Activated T-helper 17 cell treated with anti-CD3 and anti-CD28 coated beads, Interleukin-2, amount 50 U/mL, for 72 hours (primary cell): ENCODE measurements around the gene ARL8B. TPM values are rescaled to one million over a fixed set of nuclear protein-coding genes. Genes with fewer than 3 reads are reported as not detected.

Experiments used
- ATAC-seq: fragments of 150-1000 bp; cut with Tn5 transposase; replicated peaks from 2 replicates; pipeline ENCODE4 v1.10.0; 2021; ENCODE audit warnings: mild to moderate bottlenecking, moderate library complexity
- H3K27ac Mint-ChIP-seq: one replicate; pipeline ENCODE4 v1.8.0; 2022; ENCODE audit warnings: mixed read lengths
- H3K27me3 Mint-ChIP-seq: one replicate; pipeline ENCODE4 v1.8.0; 2022; ENCODE audit warnings: mixed read lengths
- H3K36me3 Mint-ChIP-seq: one replicate; pipeline ENCODE4 v1.8.0; 2022; ENCODE audit warnings: low read depth, mild to moderate bottlenecking, mixed read lengths
- H3K4me1 Mint-ChIP-seq: one replicate; pipeline ENCODE4 v1.8.0; 2022; ENCODE audit warnings: mixed read lengths
- H3K4me3 Mint-ChIP-seq: one replicate; pipeline ENCODE4 v1.8.0; 2022; ENCODE audit warnings: mild to moderate bottlenecking, mixed read lengths
- H3K9me3 Mint-ChIP-seq: one replicate; pipeline ENCODE4 v1.8.0; 2022; ENCODE audit warnings: mixed read lengths
- total RNA-seq, 2 donors: library from RNA; stranded (reverse); gene quantifications; one replicate each; pipeline ENCODE4 v1.2.3, GENCODE V29; 2022

The ARL8B gene
- total RNA-seq, 2 donors from 2014 or later: 48.2 to 60.9 TPM

DNA sequence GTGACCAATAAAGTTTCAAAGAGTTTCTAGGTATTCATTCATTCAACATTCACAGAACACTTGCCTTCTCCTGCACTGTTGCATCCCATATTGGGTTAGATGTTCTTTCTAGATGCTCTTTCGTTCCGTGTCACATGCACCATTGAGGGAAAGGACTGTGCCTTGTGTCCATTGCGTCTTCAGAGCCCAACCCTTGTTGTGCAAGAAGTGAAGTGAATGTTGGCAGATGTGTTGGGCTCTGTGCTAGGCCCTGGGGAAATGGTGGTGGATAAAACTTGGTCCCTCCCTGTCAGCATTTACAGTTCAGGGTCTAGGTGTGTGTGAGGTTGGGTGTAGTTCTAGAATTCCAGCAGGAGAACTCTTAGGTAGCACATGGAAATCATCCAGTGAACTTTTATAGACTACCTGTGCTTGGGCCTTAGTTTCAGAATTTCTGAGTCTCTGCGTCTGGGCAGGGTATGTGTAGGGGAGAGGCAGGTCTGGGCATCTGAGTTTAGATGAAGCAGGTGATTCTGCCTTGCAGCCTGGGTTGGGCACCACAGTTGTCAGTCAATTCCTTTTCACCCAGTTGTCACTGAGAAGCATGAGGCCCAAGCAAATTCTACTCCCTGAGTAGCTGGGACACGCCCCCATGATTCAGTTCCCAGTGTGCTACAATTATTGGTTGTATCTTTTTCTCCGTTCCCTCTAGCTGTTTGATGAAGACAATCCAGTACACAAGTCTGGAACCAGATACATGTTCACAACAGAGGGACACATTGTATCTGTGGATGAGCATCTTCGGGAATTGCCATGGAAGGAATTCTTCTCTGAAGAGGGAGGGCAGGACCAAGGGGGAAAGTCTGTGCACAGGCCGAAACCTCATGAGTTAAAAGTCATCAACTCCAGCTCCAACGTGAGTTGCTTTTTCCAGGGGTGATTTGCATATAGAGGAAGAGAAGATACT lies 90.8 kb downstream of the ARL8B start:
- peak; percentile 43 for ATAC-seq
- peak overlapping the region; percentile 77 for H3K27ac Mint-ChIP-seq
- H3K4me3 Mint-ChIP-seq: no peak overlapping the region
- no peaks in the 10 kb centered on the region for H3K27me3 Mint-ChIP-seq
- no peaks in the 10 kb centered on the region for H3K9me3 Mint-ChIP-seq
- H3K36me3 Mint-ChIP-seq: peaks cover 100% of the 10 kb centered on the region
- peaks cover 35% of the 10 kb centered on the region for H3K4me1 Mint-ChIP-seq

DNA sequence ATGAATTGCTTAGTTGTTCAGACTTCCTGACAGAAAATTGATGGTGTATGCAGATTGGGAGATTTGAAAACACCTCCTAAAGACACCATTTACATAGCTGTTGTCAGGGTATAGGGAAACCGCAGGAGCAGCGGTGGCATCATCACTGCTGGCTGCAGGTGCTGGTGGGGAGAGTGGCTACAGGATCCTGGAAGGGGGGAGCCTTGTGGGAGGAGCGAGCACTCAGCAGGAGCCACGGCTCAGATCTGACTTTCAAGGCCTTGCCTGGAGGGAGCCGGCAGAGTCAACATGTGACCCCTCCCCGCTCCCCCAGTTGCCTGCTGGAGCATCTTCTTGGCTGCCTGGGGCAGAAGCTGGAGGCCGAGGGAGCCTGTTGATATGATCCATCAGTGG lies 91.5 kb downstream of the ARL8B start:
- peak; percentile 39 for ATAC-seq
- H3K9me3 Mint-ChIP-seq: no peaks in the 10 kb centered on the region
- H3K4me3 Mint-ChIP-seq: no peak overlapping the region
- peaks cover 30% of the 10 kb centered on the region for H3K4me1 Mint-ChIP-seq
- H3K27ac Mint-ChIP-seq: peak overlapping the region; percentile 74
- H3K36me3 Mint-ChIP-seq: peaks cover 100% of the 10 kb centered on the region
- H3K27me3 Mint-ChIP-seq: no peaks in the 10 kb centered on the region

DNA sequence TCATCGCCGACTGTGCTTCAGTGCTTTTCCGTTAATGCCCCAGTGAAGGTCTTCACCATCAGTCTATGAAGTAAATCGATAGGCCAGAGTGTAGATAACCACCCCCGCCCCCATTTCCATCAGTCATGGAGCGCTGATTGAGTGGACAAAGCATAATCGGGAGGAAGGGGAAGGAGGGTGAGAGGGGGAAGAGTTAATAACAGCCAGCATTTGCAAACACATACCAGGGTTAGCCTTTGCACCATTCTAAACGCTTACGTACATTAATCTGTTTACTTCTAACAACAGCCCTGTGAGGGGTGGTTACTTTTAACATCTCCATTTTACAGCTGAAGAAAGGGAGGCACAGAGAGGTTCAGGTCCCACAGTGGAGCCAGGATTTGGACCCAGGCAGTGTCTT lies 92.3 kb downstream of the ARL8B start:
- no peak for ATAC-seq
- Mint-ChIP-seq H3K27me3 (no peaks in the 10 kb centered on the region), H3K9me3 (no peaks in the 10 kb centered on the region), H3K4me3 (no peak overlapping the region), H3K27ac (peak overlapping the region; percentile 74), H3K4me1 (peaks cover 30% of the 10 kb centered on the region), H3K36me3 (peaks cover 100% of the 10 kb centered on the region)

DNA sequence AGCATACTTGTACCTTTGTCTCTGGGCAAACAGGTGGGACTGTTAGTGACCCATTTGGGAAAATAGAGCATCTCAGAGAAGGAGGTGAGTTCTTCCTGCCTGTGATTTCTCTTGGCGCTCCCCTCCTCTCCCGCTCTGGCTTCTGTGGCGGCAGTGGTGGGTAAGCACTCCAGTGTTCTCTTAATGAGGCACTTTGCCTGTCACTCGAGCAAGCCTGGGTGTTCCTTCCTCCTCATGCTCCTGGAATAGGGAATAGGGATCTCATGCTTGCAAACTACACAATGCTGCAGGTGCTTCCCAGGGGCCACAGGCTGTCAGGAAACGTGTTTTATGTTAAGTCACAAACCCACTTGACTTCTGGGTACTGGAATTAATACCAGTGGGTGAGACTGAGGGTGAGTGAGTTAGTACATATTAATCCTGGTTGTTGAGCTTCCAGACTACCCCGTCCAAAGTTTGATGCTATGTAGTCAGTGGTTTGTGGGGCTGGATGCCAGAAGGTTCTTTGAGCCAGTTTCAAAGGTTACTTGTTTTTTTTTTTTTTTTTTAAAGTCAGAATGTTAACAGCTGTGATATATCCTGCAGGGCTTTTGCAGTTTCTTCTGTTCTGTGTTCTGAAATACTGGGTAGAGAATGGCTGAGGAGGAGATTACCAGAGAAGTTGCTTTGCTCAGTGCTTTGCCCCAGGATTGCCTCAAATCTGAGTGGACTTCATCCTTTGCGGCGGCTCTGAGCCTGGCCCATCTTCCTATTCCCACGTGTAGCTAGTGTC lies 95.9 kb downstream of the ARL8B start:
- Mint-ChIP-seq H3K27me3 (no peaks in the 10 kb centered on the region), H3K4me1 (peaks cover 19% of the 10 kb centered on the region), H3K9me3 (no peaks in the 10 kb centered on the region), H3K36me3 (peaks cover 86% of the 10 kb centered on the region), H3K27ac (peak overlapping the region; percentile 48), H3K4me3 (no peak overlapping the region)
- no peak for ATAC-seq

DNA sequence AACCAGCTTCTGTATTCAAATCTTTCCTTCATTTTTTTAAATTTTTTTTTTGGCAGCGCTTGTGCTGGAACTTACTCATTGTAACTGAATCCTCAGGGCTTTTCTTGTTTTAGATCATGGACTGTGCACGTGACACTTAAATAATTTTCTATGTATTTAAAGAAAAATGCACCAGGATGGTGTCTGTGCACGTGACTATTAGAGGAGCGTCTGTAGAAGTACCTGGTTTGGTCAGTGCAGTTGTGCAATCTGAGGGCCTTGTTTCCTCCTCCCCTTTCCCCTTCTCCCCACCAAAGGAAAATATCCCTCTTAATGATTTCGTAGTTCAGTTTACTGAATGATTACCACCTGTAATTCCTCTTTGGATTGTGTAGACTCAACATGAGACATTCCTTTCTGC lies 96.7 kb downstream of the ARL8B start:
- peak overlapping the region; percentile 48 for H3K27ac Mint-ChIP-seq
- no peaks in the 10 kb centered on the region for H3K9me3 Mint-ChIP-seq
- H3K4me3 Mint-ChIP-seq: no peak overlapping the region
- ATAC-seq: no peak
- H3K4me1 Mint-ChIP-seq: peaks cover 12% of the 10 kb centered on the region
- H3K27me3 Mint-ChIP-seq: no peaks in the 10 kb centered on the region
- H3K36me3 Mint-ChIP-seq: peaks cover 78% of the 10 kb centered on the region

DNA sequence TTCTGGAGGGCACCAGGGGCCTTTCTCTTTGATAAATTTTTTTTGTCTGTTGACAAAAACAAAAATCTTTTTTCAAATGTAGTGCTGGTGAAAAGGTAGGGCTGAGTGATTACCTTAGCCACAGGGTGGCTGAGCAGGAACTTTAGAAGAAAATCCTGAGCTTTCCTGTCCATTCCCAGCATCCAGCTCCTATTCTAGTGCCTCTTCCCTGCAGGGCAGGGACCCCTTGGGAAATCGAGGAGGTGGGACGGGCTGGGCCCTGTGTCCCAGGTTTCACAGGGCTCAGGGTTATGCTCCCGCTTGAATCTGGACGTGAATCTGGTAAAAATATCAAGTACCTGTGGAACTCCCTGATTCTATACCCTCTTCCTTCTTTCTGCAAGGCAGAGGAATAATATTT lies 97.1 kb downstream of the ARL8B start:
- Mint-ChIP-seq H3K27me3 (no peaks in the 10 kb centered on the region), H3K4me1 (peaks cover 12% of the 10 kb centered on the region), H3K27ac (no peak overlapping the region), H3K4me3 (no peak overlapping the region), H3K9me3 (no peaks in the 10 kb centered on the region), H3K36me3 (peaks cover 74% of the 10 kb centered on the region)
- no peak for ATAC-seq

DNA sequence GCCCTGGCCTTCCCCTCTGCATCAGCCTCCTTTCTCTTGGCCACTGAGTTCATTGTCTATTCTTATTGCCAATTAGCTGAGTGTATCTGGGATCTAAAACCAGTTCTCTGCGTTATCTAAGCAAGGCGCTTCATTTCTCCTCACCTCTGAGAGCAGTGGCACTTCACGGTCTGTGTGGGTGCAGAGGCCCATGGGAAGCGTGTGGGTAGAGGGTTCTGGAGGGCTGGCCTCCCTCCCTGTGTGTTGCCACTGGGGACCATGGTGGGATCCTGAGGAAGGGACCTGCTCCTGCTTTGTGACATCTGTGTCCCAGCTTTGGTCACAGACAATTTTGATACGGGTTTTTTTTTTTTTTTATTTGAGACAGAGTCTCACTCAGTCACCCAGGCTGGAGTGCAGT lies 98.1 kb downstream of the ARL8B start:
- peak overlapping the region; percentile 37 for H3K27ac Mint-ChIP-seq

DNA sequence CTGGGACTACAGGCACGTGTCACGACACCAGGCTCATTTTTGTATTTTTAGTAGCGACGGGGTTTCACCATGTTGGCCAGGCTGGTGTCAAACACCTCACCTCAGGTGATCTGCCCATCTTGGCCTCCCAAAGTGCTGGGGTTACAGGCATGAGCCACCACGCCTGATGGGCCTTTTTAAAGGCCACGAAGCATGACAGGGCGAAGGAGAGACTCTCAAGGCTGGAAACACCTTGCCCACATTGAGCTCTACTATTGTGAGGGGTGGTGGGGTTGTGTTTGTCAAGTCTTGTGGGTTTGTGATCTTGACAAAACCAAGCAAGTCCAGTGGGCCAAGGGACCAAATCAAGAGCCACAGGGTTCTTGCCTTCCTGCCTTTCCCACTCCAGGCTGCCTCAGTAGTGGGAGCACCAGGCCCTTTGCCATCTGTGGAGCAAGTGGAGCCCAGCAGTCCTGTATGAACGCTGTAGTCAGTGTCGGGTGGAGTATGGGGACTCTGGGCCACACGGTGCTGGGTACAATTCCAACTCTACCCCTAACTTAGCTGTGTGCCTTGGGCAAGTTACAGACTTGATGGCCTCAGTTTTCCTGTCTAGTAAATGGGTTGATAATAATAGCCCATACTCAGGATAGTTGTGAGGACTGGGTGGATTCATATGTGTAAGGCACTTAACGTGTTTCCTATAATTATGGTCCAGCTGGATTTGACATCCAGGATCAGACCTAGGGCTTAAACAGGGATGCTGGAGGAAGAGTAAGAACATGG lies 98.8 kb downstream of the ARL8B start:
- peak overlapping the region; percentile 8 for H3K27ac Mint-ChIP-seq
- H3K4me1 Mint-ChIP-seq: peaks cover 8% of the 10 kb centered on the region
- H3K4me3 Mint-ChIP-seq: no peak overlapping the region
- ATAC-seq: peak; percentile 42
- H3K27me3 Mint-ChIP-seq: no peaks in the 10 kb centered on the region
- H3K36me3 Mint-ChIP-seq: peaks cover 58% of the 10 kb centered on the region
- H3K9me3 Mint-ChIP-seq: no peaks in the 10 kb centered on the region

More for the DNA sequence above, 98.1 kb downstream of the ARL8B start:
- peak; percentile 48 for ATAC-seq
- H3K4me1 Mint-ChIP-seq: peaks cover 8% of the 10 kb centered on the region
- no peak overlapping the region for H3K4me3 Mint-ChIP-seq
- H3K36me3 Mint-ChIP-seq: peaks cover 64% of the 10 kb centered on the region
- H3K9me3 Mint-ChIP-seq: no peaks in the 10 kb centered on the region
- H3K27me3 Mint-ChIP-seq: no peaks in the 10 kb centered on the region

DNA sequence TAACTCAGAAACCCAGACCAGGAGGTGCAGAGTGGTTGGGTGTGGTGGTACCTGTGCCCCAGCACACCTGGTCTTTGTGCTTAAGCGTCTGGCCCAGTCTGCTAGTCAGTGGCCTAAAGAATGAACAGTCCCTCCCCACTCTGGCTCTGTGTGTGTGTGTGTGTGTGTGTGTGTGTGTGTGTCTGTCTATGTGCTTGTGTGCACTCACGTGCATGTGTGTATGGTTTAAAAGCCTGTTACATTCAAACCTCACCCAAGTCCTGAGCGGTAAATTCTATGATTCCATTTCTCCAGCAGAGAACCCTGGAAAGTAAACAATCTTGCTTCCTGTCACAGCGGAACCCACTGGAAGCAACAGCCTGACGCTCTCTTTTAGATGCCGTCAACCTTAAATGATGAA lies 99.6 kb downstream of the ARL8B start:
- Mint-ChIP-seq H3K36me3 (peaks cover 49% of the 10 kb centered on the region), H3K9me3 (no peaks in the 10 kb centered on the region), H3K4me1 (peaks cover 6% of the 10 kb centered on the region), H3K27ac (peak overlapping the region; percentile 8), H3K4me3 (no peak overlapping the region), H3K27me3 (no peaks in the 10 kb centered on the region)
- no peak for ATAC-seq

DNA sequence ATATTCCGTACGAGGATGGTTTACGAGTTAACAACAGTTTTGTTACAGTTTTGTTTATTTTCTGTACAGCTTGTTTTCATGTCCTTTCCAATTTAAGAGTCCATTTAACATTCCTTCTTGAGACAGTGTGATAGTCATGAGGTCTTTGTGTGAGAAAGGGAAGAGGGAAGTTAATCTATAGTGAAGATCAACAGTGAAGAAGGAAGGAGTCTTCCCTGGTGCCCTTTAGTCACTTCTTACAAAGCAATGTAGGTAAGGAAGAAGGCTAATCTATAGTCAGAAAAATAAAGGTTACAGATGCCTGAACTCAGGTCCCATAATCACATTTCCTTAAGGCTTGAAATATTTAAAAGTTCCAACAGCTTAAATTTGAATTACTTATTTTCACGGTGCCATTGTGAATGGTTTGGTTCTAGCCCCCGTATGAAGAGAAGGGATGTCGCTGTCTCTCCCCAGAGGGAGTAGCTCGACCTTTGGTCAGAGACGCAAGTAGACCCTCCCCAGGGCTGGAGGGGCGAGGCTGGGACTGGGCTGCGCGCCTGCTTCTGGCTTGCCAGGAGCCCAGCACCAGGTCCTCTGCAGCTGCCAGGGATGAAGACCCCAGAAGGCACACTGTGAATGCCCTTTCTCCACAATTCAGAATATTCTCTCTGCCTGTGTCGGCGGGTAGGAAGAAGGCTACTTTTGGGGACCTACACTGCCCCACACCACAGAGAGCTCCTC lies 100.4 kb downstream of the ARL8B start:
- Mint-ChIP-seq H3K4me1 (peaks cover 3% of the 10 kb centered on the region), H3K27ac (peak overlapping the region; percentile 8), H3K4me3 (no peak overlapping the region), H3K36me3 (peaks cover 42% of the 10 kb centered on the region), H3K27me3 (no peaks in the 10 kb centered on the region), H3K9me3 (no peaks in the 10 kb centered on the region)
- ATAC-seq: no peak

DNA sequence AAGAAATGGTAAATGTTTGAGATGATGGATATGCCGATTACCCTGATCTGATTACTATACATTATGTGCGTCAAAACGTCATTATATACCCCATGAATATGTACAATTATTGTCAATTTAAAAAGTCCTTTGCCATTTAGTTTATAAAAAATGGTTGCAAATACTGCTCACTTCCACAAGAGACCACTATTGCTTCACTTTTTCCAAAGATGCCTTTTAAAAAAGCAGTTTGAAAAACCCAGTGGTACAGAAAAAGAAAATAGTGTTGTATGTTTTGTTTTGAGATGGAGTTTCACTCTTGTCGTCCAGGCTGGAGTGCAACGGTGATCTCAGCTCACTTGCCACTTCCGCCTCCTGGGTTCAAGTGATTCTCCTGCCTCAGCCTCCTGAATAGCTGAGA lies 104.7 kb downstream of the ARL8B start:
- Mint-ChIP-seq H3K27ac (no peak overlapping the region), H3K4me3 (no peak overlapping the region)
- no peak for ATAC-seq

DNA sequence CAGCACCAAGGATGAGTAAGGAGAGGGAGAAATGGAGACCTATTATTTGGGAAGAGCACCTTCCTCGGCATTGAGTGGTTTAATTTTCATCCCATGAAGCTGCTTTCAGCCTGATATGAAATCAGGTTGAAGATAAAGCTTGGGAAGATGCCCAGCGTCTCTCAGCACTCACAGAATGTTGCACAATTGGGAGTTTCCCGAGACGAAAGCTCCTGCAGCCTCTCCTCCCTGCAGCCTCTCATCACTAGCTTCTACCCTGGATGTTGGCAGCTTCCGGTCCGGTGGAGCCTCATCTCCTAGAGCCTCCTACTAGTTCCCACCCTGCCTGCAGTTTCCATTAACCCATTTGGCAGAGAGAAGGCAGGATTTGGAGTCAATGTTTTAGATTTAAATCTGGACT lies 105.7 kb downstream of the ARL8B start:
- ATAC-seq: no peak
- H3K4me1 Mint-ChIP-seq: no peaks in the 10 kb centered on the region
- H3K27me3 Mint-ChIP-seq: no peaks in the 10 kb centered on the region
- H3K27ac Mint-ChIP-seq: no peak overlapping the region
- no peaks in the 10 kb centered on the region for H3K9me3 Mint-ChIP-seq
- no peak overlapping the region for H3K4me3 Mint-ChIP-seq
- no peaks in the 10 kb centered on the region for H3K36me3 Mint-ChIP-seq

More for the DNA sequence above, 104.7 kb downstream of the ARL8B start:
- Mint-ChIP-seq H3K9me3 (no peaks in the 10 kb centered on the region), H3K27me3 (no peaks in the 10 kb centered on the region), H3K4me1 (peaks cover 3% of the 10 kb centered on the region), H3K36me3 (peaks cover 5% of the 10 kb centered on the region)

DNA sequence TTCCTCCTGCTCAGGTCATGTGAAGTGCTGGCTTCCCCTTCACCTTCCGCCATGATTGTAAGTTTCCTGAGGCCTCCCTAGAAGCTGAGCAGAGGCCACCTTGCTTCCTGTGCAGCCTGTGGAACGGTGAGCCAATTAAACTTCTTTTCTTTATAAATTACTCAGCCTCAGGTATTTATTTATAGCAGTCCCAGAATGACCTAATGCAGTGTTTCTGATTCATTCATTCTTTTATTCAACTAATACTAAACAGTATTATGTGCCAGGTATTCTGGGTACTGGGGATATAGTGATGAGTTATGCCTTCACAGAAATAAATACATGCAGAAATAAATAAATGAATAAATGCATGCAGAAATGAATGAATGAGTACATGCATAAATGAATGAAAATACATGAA lies 107.3 kb downstream of the ARL8B start:
- no peaks in the 10 kb centered on the region for H3K27me3 Mint-ChIP-seq
- ATAC-seq: peak; percentile 31
- no peaks in the 10 kb centered on the region for H3K4me1 Mint-ChIP-seq
- H3K9me3 Mint-ChIP-seq: no peaks in the 10 kb centered on the region
- no peak overlapping the region for H3K4me3 Mint-ChIP-seq
- no peaks in the 10 kb centered on the region for H3K36me3 Mint-ChIP-seq
- H3K27ac Mint-ChIP-seq: no peak overlapping the region
